Fibroblast of skin of left biceps (primary cell): Measurements from ENCODE around the gene SUPT3H.

Experiments
- DNase-seq, 2 experiments: peaks; one replicate each; pipeline ENCODE4 v3.0.0-alpha.2; 2013; ENCODE audit warnings: low read depth in 2 of 2

SUPT3H gene

GRCh38 chr6:45377554-45378333 lies at the start of gene SUPT3H:
TSS of gene SUPT3H (minus strand) at chr6:45377934.
- DNase-seq: peak; percentile 87 to 89

GRCh38 chr6:45426251-45426650 lies 48.5 kb upstream of the SUPT3H start:
- no peak for DNase-seq

GRCh38 chr6:45424451-45424861 lies 46.7 kb upstream of the SUPT3H start:
- no peak for DNase-seq

GRCh38 chr6:45423824-45424450 lies 46.2 kb upstream of the SUPT3H start:
- no peak for DNase-seq

GRCh38 chr6:45423111-45423823 lies 45.5 kb upstream of the SUPT3H start:
- DNase-seq: no peak

GRCh38 chr6:45422503-45423110 lies 44.9 kb upstream of the SUPT3H start:
- no peak for DNase-seq

- DNase-seq: peak; percentile 26 to 28
Observed at GRCh38 chr6:45421709-45422502, 44.2 kb upstream of the SUPT3H start.

GRCh38 chr6:45420909-45421708 lies 43.4 kb upstream of the SUPT3H start:
- no peak for DNase-seq

- peak in 1 of 2 experiments; percentile 44 for DNase-seq
Observed at GRCh38 chr6:45420083-45420908, 42.6 kb upstream of the SUPT3H start.

- DNase-seq: no peak
Observed at GRCh38 chr6:45419571-45420082, 41.9 kb upstream of the SUPT3H start.

- DNase-seq: no peak
Observed at GRCh38 chr6:45417436-45417835, 39.7 kb upstream of the SUPT3H start.

- no peak for DNase-seq
Observed at GRCh38 chr6:45416700-45417099, 39.0 kb upstream of the SUPT3H start.

GRCh38 chr6:45415788-45416518 lies 38.2 kb upstream of the SUPT3H start:
- no peak for DNase-seq

- DNase-seq: no peak
Observed at GRCh38 chr6:45415315-45415714, 37.6 kb upstream of the SUPT3H start.

GRCh38 chr6:45411959-45412358 lies 34.2 kb upstream of the SUPT3H start:
- no peak for DNase-seq

GRCh38 chr6:45400021-45400420 lies 22.3 kb upstream of the SUPT3H start:
- DNase-seq: no peak

- no peak for DNase-seq
Observed at GRCh38 chr6:45398075-45398813, 20.5 kb upstream of the SUPT3H start.

- DNase-seq: no peak
Observed at GRCh38 chr6:45394586-45395095, 16.9 kb upstream of the SUPT3H start.
